Tibial nerve (tissue), 3 donors: ENCODE results near the gene COMMD7.

Experiments used
- POLR2A ChIP-seq, 2 donors: fragments of 450-650 bp; IDR thresholded peaks; one replicate each; pipeline ENCODE4 v1.6.1; 2017; ENCODE audit warnings: antibody characterized with exemption in 2 of 2, mild to moderate bottlenecking in 2 of 2, moderate library complexity in 2 of 2
- TF ChIP-seq, protein P1 (sequence below), 5 experiments: fragments of 200-600 bp in 3 of 5; fragments of 450-650 bp in 2 of 5; sonication (generic) in 3 of 5; IDR thresholded peaks; one replicate each; pipeline ENCODE4 v1.5.1; 2016 to 2019; ENCODE audit warnings: antibody characterized with exemption in 5 of 5, mild to moderate bottlenecking in 3 of 5, moderate library complexity in 2 of 5

GRCh38 chr20:32751293-32751692, 8.0 kb upstream of the COMMD7 start:
- TF ChIP-seq, protein P1, sequence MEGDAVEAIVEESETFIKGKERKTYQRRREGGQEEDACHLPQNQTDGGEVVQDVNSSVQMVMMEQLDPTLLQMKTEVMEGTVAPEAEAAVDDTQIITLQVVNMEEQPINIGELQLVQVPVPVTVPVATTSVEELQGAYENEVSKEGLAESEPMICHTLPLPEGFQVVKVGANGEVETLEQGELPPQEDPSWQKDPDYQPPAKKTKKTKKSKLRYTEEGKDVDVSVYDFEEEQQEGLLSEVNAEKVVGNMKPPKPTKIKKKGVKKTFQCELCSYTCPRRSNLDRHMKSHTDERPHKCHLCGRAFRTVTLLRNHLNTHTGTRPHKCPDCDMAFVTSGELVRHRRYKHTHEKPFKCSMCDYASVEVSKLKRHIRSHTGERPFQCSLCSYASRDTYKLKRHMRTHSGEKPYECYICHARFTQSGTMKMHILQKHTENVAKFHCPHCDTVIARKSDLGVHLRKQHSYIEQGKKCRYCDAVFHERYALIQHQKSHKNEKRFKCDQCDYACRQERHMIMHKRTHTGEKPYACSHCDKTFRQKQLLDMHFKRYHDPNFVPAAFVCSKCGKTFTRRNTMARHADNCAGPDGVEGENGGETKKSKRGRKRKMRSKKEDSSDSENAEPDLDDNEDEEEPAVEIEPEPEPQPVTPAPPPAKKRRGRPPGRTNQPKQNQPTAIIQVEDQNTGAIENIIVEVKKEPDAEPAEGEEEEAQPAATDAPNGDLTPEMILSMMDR (IDR thresholded peaks at IDR 0.05): no peak
- no peak for TF ChIP-seq POLR2A (IDR thresholded peaks at IDR 0.05)
